BE2C (cell line): ENCODE results near the gene COL4A2.

Experiments used
- DNase-seq: peaks from one replicate; pipeline ENCODE4 v3.0.0-alpha.2; 2020
- H3K27me3 ChIP-seq: fragments of 250-450 bp; sonication (Bioruptor Pico); 2 replicates; pipeline ENCODE4 v1.5.1; 2020; ENCODE audit warnings: mild to moderate bottlenecking
- H3K36me3 ChIP-seq: fragments of 250-450 bp; sonication (Bioruptor Pico); 2 replicates; pipeline ENCODE4 v1.5.1; 2020; ENCODE audit warnings: mild to moderate bottlenecking
- H3K4me1 ChIP-seq: fragments of 250-450 bp; sonication (Bioruptor Pico); 2 replicates; pipeline ENCODE4 v1.5.1; 2020
- H3K4me3 ChIP-seq: 2 replicates; pipeline ENCODE4 v1.5.1; 2011; ENCODE audit warnings: low read depth, low read length
- H3K9me3 ChIP-seq: fragments of 250-450 bp; sonication (Bioruptor Pico); 2 replicates; pipeline ENCODE4 v1.5.1; 2020
- TF ChIP-seq, protein P1 (sequence below): IDR thresholded peaks from 2 replicates; pipeline ENCODE4 v1.5.1; 2012; ENCODE audit warnings: mild to moderate bottlenecking, low read depth, low read length

COL4A2 gene

DNA sequence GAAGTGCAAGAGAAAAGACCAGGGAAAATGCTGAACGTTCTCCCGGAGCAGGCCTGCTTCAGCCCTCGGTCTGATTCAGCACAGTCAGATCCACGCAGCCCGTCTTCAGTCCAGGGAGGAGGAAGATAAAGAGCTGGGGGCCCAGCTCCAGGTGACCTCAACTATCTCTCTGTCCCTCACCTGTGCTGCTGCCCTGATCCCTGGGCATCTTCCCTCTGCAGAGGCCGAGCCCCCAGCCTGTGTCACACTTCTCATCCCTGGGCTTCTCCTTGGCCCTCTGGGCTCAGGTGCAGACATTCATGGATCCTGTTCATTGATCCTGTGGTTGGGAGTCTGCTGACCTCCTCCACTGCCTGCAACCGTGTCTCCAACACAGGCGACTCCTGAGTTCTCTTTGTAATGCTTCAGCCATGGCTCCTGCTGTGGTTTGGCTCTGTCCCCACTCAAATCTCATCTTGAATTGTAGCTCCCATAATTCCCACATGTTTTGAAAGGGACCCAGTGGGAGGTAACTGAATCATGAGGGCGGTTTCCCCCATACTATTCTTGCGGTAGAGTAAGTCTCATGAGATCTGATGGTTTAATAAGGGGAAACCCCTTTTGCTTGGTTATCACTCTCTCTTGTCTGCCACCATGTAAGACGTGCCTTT is 27.9 kb downstream of the COL4A2 start:
- Histone ChIP-seq H3K36me3 (no peaks in the 10 kb centered on the region), H3K4me1 (no peaks in the 10 kb centered on the region), H3K9me3 (no peaks in the 10 kb centered on the region), H3K27me3 (peaks cover 9% of the 10 kb centered on the region), H3K4me3 (no peak overlapping the region)
- DNase-seq: no peak
- TF ChIP-seq, protein P1, sequence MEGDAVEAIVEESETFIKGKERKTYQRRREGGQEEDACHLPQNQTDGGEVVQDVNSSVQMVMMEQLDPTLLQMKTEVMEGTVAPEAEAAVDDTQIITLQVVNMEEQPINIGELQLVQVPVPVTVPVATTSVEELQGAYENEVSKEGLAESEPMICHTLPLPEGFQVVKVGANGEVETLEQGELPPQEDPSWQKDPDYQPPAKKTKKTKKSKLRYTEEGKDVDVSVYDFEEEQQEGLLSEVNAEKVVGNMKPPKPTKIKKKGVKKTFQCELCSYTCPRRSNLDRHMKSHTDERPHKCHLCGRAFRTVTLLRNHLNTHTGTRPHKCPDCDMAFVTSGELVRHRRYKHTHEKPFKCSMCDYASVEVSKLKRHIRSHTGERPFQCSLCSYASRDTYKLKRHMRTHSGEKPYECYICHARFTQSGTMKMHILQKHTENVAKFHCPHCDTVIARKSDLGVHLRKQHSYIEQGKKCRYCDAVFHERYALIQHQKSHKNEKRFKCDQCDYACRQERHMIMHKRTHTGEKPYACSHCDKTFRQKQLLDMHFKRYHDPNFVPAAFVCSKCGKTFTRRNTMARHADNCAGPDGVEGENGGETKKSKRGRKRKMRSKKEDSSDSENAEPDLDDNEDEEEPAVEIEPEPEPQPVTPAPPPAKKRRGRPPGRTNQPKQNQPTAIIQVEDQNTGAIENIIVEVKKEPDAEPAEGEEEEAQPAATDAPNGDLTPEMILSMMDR: no peak

DNA sequence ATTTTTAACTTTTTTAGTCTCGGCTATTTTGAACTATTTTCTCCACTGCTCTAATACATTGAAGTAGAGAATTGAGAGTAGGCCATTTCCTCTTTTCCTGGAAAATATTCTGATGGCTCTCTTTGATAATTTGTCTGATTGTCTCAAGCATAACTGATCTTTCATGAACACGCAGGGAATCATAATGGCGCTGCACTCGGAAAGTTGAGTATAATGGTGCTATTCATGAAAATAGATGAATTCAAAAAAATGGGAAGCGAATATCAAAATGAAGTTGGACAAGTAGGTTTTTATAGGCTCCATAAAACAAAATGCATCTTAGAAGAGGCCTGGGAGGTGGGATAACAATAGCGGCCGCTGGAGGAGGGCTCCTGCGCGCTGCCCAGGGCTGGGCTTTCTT is 29.0 kb downstream of the COL4A2 start:
- DNase-seq: no peak
- H3K36me3 ChIP-seq: no peaks in the 10 kb centered on the region
- no peaks in the 10 kb centered on the region for H3K9me3 ChIP-seq
- H3K4me1 ChIP-seq: no peaks in the 10 kb centered on the region
- peaks cover 5% of the 10 kb centered on the region for H3K27me3 ChIP-seq
- H3K4me3 ChIP-seq: no peak overlapping the region
- TF ChIP-seq, protein P1: no peak

DNA sequence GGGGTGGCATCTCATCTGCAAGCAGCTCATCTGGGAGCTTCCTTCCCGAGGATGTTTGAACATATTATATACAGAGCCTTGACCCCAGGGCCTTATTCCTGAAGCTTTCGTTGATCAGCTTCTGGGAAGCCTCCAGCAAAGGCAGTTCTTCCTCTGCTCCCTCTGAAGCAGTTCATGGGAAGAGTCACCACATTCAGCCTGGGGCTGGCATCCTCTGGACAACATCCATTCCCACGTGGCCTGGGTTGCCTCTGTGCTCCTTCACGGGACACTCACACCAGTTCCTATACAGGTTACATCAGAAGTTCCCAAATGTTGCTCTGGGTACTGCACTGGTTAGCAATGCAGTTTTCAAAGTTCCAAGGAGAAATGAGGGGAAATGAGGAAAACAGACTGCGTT is 29.6 kb downstream of the COL4A2 start:
- H3K36me3 ChIP-seq: no peaks in the 10 kb centered on the region
- no peaks in the 10 kb centered on the region for H3K4me1 ChIP-seq
- H3K4me3 ChIP-seq: no peak overlapping the region
- DNase-seq: no peak
- peaks cover 11% of the 10 kb centered on the region for H3K27me3 ChIP-seq
- TF ChIP-seq, protein P1: no peak
- no peaks in the 10 kb centered on the region for H3K9me3 ChIP-seq

DNA sequence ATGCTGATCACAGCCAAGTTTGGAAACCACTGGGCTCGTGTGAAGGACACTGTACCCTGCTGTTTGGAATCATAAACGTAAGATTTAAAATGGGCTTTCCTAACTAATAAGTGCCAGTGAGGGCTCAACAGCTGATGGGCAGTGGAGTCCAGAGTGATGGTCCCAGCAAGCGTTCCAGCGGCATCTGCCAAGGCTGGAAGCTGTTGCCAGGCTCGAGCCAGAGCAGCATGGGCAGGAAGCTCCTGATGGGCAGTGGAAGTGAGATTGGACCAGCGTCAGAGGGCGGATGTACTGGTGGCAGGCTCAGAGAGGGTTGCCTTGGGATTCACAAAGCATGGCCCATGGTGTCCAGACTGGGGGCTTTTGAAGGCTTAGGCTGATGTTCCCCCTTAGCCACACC is 30.2 kb downstream of the COL4A2 start:
- Histone ChIP-seq H3K4me3 (no peak overlapping the region), H3K4me1 (no peaks in the 10 kb centered on the region), H3K36me3 (no peaks in the 10 kb centered on the region), H3K27me3 (peaks cover 16% of the 10 kb centered on the region), H3K9me3 (no peaks in the 10 kb centered on the region)
- no peak for DNase-seq
- TF ChIP-seq, protein P1: no peak

DNA sequence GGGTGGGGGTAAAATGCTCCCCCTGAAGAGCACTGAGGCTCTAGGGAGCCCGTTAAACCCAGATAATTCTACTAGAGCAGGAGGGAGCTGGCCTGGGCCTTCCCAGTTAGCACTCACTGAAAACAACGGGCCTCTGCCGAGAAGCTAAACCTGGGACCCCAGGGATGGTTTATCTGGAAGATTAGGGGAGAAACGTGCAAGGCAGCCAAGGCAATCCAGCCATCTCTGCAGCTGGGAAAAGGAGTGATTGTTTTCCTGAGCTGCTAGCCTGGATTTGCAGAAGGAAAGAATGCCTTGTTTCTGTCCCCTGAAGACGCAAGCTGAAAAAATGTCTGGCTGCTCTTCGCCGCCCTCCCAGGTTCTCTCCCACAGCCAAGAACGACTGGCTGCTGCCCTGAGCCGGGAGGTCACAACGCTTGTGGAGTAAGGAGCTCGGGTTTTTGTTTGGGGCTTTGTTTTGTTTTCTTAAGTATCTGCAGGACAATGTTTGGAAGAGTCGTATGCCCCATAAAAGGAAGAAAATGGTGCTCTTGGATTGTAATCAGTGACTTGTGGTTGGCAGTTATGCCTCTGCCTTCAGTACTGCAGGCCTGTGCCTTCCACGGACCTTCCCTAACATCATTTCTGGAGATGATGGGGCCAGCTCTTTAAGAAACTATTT is 31.5 kb downstream of the COL4A2 start:
- H3K4me3 ChIP-seq: no peak overlapping the region
- no peaks in the 10 kb centered on the region for H3K9me3 ChIP-seq
- TF ChIP-seq, protein P1: no peak
- no peaks in the 10 kb centered on the region for H3K36me3 ChIP-seq
- no peaks in the 10 kb centered on the region for H3K4me1 ChIP-seq
- peaks cover 28% of the 10 kb centered on the region for H3K27me3 ChIP-seq
- DNase-seq: no peak

DNA sequence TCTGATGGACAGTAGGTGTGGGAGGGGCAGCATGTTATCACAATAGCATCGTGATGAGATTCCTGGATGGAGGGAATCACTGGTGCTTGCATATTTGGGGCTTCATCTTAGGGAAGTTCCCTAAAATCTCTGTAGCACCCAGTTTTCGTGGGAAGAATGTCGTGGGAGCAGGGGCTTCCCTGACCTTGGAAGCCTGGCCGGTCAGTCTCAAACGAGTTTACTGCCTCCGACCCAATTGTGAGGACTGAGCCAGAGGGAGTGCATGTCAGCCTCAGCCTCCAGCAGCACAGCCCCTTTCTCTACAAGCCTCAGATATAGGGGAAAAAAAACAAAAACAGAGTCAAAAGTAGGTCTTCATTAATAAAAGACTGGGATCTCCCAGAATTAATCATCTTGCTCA is 32.2 kb downstream of the COL4A2 start:
- Histone ChIP-seq H3K4me3 (no peak overlapping the region), H3K9me3 (no peaks in the 10 kb centered on the region), H3K27me3 (peaks cover 28% of the 10 kb centered on the region), H3K4me1 (no peaks in the 10 kb centered on the region), H3K36me3 (no peaks in the 10 kb centered on the region)
- DNase-seq: no peak
- TF ChIP-seq, protein P1: no peak
